Epithelial cell of prostate (primary cell): Measurements from ENCODE around the gene AMELX.

ENCODE experiments used
- DNase-seq: peaks from one replicate; pipeline ENCODE4 v3.0.0-alpha.2; 2011; ENCODE audit warnings: low read depth, low spot score
- H3K27ac ChIP-seq: fragments of 450-650 bp; 2 replicates; pipeline ENCODE4 v1.5.1; 2017; ENCODE audit warnings: mild to moderate bottlenecking

The AMELX gene

DNA sequence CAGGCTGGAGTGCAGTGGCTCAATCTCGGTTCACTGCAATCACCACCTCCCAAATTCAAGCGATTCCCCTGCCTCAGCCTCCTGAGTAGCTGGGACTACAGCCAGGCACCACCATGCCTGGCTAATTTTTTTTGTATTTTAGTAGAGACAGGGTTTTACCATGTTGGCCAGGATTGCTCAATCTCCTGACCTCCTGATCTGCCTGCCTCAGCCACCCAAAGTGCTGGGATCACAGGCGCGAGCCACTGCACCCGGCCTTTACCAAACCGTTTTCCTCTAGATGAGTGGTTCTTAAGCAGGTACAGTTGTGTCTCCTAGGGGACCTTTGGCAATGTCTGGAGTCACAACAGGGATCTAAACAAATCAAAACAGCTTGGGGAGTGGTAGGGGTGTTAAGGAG is 11.6 kb downstream of the AMELX start:
- DNase-seq: no peak
- H3K27ac ChIP-seq: no peak overlapping the region

DNA sequence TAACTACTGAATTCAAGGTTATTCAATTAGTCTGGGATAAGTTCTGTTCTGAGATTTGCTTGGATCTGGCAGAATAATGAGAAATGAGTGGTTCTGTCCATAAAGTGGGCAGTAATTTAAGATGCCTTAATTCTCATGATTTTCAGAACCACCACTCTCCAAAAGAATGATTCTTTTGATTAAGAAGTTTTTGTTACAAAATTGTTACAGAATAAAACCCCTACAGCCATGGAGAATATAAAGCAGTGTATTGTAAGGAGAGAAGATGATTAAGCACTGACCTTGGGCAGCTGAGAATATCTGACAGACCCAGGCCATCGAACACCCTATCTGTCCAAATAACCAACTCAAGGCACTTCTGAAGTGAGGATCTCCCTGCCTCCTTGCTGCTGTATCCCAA is 12.4 kb downstream of the AMELX start:
- H3K27ac ChIP-seq: no peak overlapping the region

DNA sequence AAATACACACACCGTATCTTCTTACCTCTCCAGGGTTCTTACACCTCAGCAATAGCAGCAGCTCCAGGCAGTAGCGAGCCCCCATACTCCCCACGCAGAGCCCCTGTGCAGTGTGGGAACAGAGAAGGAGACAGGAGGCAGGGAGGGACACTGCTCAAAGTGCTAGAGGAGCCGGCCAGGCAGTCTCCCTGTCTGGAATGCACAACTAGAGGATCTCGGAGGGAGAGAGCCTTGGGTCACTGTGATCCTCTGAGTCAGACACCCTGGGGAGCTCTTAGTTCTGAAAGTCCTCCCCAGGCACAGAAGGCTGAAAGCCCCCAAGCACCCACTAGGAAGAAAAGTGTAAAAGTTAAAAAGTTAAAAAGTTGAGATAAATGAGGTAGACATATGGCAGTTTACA is 16.0 kb downstream of the AMELX start:
- DNase-seq: no peak
- H3K27ac ChIP-seq: no peak overlapping the region

More for the DNA sequence above, 12.4 kb downstream of the AMELX start:
- DNase-seq: no peak

DNA sequence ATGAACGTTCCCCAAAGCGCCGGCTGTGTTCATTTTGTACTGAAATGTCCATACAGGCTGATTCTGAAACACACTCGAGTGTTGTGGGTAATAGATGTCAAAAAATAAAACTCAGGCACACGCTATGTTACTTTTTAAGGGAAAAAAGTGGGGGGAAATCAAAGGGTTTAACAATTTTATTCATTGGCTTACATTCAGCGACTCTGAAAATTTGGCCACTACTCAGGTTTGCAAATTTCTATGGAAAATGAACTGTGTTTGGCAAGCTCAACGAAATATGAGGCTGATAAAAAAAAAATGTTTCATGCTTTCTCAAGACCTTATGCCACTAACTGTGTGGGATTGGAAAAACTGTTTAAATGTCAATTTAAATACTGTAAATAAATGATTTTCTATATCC is 18.5 kb downstream of the AMELX start:
- DNase-seq: no peak
- no peak overlapping the region for H3K27ac ChIP-seq

DNA sequence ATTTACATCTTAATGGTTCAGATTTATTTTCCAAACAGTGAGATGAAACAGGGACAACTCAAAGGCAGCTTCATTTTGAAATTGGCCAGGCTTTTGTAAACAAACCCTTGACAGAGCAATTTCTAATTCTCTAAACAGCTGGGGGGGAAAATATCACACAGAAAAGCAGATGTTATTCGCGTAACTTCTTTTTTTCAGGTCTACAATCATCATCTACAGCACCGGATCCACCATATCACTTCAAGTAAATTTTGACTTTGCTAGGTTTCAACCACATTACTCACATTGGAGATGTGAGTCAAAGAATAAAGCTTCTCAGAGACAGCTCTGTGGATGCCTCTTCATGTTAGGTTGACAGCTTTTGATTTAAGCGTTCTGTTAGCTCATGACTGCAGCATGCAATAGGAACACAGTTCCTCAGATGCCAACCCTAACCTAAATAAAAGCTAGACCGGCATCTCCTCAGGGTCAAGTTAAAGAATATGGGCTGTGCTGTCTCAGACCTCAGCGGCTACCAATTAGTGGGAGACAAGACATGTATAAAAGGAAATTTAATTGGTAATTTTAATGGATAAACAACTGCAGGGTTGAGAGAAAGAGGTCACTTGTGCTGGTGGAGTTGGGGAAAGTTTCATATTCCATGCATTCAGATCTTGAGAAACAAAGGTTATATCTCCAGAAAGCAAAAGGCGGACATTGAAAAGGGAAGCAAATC is 26.8 kb downstream of the AMELX start:
- no peak for DNase-seq
- H3K27ac ChIP-seq: no peak overlapping the region

DNA sequence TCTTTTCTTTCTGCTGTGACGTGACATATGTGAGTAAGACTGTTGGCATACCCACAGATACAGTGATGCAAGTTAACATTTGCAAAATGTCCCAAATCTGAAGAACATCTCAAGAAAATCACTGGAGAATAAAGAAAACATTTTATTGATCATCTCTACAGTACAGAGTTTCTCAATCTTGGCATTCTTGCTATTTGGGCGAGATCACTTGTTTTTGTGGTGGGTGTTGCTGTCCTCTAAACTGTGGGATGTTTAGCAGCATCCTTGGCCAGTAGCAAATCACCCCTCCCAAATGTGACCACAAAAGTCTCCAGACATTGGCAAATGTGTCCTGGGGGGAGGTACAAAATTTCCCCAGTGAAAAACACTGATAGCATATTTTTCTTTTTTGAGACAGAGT is 28.8 kb downstream of the AMELX start:
- DNase-seq: no peak
- H3K27ac ChIP-seq: no peak overlapping the region

DNA sequence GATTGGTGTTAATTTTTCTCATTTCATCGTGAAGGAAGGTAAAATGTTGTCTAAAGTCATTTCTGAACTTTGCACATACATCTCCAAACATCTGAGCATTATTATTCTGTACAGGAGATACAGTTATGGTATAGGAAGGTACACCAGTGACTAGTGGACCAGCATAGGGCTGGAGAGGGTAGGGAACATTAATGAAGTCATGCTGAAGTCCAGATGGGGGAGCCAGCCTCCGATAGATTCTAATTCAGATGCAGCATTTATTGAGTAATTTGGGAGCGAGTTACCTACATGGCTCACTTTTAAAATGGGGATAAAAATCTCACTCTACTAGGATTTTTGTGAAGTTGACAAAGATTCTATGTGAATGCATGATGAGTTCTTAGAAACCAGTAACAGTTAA is 34.9 kb downstream of the AMELX start:
- no peak for DNase-seq
- no peak overlapping the region for H3K27ac ChIP-seq

DNA sequence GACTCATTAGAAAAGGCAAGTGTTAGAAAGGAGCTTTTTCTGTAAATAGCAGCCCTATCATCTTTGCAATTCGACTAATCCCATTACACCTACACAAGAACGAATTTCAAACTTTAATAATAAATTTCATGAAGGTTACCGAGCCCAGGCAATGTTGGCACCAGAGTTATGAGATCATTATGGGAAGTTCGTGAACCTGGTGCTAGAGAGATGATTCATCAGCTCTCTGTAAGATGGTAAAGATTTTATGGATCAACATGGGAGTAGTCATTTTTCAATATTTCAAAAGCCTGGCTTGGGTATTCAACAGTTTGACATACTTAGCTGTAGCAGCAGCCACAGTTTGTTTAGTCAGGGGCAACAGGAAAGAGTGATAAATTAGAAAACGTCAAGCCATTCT is 35.8 kb downstream of the AMELX start:
- DNase-seq: no peak

DNA sequence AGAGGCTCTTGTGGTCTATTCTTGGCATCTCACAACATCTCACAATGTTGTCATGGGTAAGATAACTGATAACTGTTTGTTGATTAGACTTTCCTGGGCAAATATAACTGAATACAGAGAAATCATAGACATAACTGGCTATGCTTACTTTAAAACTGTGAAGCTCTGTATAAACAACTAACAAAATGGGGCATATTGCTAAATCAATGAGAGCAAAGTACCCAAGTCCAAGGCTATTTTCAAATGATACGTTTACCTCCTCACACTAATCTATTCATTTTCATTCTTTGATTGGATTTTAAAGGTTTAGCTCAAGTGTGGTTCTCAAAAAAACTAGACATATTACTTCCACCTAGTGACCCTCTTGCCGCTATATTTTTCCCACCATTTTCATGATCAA is 38.6 kb downstream of the AMELX start:
- no peak overlapping the region for H3K27ac ChIP-seq
- no peak for DNase-seq

More for the DNA sequence above, 35.8 kb downstream of the AMELX start:
- no peak overlapping the region for H3K27ac ChIP-seq

DNA sequence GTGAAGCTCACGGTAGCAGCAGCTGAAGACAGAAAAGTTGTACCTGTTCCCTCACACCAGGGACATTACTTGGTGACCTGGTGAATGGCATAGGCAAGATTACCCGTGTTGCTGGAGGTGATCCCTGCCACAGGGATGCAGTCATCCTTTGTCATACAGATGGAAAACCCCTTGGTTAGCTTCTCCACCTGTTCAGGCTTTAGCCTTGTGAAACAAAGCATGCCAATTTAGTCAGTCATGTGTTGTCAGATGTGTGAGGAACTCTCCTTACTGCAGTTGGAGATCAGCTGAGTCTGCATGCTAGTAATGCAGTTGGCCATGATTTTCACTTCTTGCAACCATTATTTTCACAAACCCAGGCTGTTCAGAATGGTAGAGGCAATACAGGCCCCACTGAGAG is 41.0 kb downstream of the AMELX start:
- no peak for DNase-seq

DNA sequence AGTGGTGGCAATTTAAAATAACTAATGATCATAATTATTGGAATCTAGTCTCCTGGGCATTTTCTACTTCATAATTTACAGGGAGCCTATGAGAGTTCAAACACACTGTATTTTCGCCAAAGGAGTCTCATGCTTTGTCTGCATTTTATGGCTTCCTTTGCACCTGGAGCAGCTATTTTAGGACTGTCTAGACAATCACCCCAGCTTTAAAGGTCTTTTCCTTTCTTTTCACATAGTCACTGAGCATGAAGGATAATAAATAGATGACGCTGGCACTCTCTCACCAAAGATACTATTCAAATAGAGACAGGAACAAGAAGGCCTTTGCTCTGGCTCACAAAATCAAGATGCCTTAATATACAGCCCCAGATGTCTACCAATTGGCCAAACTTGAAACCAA is 43.0 kb downstream of the AMELX start:
- no peak for DNase-seq
- H3K27ac ChIP-seq: no peak overlapping the region

More for the DNA sequence above, 41.0 kb downstream of the AMELX start:
- H3K27ac ChIP-seq: no peak overlapping the region

DNA sequence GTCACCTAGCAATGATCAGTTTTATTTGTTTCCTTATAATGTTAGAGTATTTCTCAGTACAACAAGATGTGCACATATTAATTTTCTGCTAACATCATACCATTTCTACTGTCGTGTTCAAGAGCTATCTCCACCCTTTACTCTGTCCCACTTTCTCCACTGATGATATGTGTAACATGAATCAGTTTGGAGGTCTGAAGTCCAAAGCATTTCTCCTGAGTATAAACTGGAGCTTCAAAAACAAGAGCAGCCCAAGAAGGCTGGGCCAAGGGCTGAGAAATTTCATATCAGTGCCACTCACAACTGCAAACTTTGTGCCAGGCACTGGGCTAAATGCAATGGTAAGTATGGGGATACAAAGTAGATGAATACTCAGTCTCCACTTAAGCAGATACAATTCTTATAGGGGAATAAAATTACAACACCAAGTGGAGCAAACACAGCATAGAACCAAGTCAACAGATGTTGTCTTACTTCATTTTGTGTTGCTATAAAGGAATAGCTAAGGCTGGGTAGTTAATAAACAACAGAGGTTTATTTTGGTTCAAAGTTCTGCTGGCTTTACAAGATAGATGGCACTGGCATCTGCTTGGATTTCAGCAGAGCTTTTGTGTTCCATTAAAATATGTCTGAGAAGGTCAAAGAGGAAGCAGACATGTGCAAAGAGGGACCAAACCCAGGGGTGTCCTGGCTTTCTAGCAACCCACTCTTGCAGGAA is 44.2 kb downstream of the AMELX start:
- no peak overlapping the region for H3K27ac ChIP-seq
- no peak for DNase-seq

DNA sequence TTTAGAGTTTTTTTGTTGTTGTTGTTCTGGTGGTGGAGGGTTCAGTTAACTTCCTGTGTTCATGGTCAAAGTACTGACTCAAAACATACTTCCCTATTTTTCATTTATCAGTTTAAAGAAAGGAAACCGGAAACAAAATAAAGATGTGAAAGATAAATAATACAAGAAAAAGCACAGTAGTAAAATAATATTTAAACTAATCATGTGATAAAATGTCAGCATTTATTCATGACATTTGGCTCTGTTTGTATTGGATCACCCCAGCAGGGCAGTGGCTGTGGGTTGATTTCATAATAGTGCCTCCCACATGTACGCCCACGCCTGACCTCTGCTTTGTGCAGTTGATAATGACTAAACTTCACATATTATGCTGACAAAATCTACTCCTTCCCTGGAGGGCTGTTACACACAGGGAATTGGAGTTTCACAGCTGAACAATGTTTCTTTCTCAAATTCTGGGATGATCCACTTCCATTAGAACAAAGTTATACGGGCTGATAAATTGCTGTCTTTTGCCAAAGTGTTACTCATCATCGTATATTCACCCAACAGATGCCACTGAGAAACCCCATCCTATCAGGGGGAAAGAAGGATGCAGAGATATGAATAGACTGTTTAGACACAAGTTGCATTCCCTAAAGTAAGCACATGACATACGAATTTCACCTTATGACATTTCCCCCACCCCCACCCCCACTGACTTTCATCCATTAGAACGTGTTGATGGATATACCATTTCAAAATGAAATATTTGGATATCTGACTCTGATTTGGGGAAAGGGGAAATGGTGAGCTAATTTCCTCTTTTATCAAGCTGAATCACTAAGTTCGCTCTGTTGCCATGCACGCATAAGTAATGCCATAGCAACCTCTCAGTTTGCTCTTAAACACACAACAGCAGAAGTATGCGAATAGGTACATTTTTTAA is 48.3 kb downstream of the AMELX start:
- DNase-seq: no peak
- peak overlapping the region; percentile 78 for H3K27ac ChIP-seq

DNA sequence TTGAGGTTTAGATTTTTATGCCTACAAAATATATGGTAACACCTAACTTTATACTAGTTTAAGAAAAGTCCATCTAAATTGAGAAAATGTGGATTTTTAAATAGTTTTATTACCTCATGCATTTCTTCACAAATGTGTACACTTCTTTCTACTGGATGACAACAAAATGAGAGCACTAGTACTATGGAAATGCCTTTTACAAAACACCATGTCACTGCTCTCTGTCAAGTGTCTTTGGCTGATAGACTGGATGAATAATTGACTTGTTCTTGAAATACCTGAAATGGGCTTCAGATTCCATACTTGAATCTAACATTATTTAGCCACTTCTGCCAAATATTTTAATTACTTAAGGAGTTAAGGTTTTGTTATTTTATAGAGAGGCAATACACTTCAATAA is 49.5 kb downstream of the AMELX start:
- DNase-seq: no peak
- H3K27ac ChIP-seq: peak overlapping the region; percentile 78

DNA sequence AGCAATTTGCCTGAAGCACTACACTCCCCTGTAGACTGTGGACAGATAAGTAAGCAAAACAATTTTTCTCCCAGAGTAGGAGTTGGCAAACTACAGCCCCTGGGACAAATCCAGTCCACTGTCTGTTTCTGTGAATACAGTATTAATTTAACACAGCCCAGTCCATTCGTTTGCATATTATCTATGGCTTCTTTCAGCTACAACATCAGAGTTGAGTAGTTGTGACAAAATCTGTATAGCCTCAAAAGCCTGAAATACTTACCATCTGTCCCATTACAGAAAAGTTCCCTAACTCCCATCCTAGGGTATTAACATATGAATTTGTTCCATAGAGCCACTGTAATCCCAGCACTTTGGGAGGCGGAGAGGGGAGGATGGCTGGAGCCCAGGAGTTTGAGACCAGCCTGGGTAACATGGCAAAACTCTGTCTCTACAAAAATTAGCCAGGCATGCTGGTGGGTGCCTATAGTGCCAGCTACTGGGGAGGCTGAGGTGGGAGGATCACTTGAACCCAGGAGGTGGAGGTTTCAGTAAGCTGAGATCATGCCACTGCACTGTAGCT is 53.0 kb downstream of the AMELX start:
- H3K27ac ChIP-seq: no peak overlapping the region
- no peak for DNase-seq

DNA sequence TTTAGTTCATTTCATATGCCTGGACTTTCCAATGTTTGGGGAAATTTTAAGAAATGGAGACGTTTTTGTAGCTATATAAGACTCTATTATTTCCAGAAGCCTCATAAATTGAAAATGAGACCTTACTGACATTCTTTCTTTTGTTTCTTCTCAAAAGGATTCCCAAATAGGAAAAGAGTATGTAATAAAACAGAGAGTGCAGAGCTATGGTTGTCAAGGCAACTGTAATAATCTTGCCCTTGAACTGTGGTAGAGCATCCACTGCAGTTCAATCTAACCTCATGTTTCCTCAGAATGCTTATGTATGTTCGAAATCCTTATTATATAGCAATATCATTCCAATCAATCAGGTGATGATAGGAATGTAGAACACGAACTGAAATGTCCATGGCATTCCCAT is 54.1 kb downstream of the AMELX start:
- H3K27ac ChIP-seq: no peak overlapping the region
- DNase-seq: no peak

DNA sequence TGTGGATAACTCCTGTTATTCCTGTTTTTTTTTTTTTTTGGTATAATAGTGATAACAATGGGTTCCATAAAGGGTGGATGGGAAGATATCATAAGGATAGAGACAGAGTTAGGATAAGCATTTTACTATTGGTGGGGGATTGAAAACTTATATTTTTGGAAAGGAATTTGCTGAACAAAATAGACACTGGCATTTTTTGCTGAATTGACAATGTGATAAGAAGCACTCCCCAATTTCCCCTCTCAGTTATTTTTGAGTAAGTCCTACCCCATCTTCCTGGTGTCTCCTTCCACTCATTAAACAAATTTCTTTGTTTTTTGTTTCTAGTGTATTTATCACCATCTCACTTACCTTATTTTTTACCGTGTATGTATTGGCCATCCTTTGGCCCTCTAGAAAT is 55.8 kb downstream of the AMELX start:
- DNase-seq: no peak
- H3K27ac ChIP-seq: no peak overlapping the region

DNA sequence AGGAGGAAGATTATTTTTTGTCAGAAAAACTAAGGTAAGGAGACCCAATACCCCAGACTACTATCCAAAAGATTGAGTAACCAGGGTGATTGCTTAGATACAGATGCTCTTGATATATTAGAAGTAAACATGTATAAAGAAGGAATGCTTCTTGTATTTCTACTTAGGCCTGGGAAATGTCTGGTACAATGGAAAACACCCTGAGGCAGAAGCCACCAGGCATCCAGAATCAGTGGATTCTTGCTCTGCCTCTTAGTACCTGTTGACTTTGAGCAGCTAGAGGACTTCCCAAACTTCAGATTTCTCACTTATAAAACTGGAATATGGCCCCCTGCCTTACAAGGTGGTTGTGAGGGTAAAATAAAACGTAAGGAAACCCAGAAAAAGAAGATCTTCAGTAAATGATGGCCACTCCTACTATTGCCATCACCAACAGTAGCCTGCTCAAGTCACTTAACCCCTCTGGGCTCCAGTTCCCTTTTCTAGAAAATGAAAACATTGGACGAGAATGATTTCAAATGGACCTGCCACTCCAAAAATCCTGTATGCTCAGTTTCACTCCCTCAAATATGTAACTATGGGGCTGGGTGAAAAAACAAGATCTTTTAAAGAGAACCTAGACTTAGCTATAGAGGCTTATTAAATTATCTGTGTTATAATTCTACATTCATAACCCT is 56.6 kb downstream of the AMELX start:
- no peak overlapping the region for H3K27ac ChIP-seq
- no peak for DNase-seq
